DND-41 (cell line): ENCODE results near the gene CCNI2.

Experiments used
- ATAC-seq: fragments of 200-7000 bp; cut with Tn5 transposase; 3 replicates; pipeline ENCODE4 v1.9.1; 2021; ENCODE audit warnings: low read depth; ENCODE audit not compliant: insufficient read depth
- DNase-seq: peaks from one replicate; pipeline ENCODE4 v3.0.0-alpha.2; 2020
- H2AFZ ChIP-seq: 2 replicates; pipeline ENCODE4 v1.6.0; 2012; ENCODE audit warnings: low read depth, low read length
- H3K27ac ChIP-seq: 2 replicates; pipeline ENCODE4 v1.5.1; 2012; ENCODE audit warnings: low read length, inconsistent platforms
- H3K27me3 ChIP-seq: fragments of 200-600 bp; sonication (generic); 2 replicates; pipeline ENCODE4 v1.6.0; 2012; ENCODE audit warnings: low read length, mild to moderate bottlenecking, inconsistent platforms; ENCODE audit not compliant: insufficient read depth, poor library complexity
- H3K36me3 ChIP-seq: 2 replicates; pipeline ENCODE4 v1.5.1; 2012; ENCODE audit warnings: low read length, inconsistent platforms; ENCODE audit not compliant: insufficient read depth
- H3K4me1 ChIP-seq: 2 replicates; pipeline ENCODE4 v1.5.1; 2012; ENCODE audit warnings: mild to moderate bottlenecking, low read length; ENCODE audit not compliant: insufficient read depth
- H3K4me2 ChIP-seq: 2 replicates; pipeline ENCODE4 v1.6.0; 2012; ENCODE audit warnings: mild to moderate bottlenecking, moderate library complexity, low read length, inconsistent platforms; ENCODE audit not compliant: insufficient read depth
- H3K4me3 ChIP-seq, 2 experiments: fragments of 200-600 bp in 1 of 2; shearing (Covaris generic) in 1 of 2; 2 replicates each; pipeline ENCODE4 v1.5.1; 2012 to 2016; ENCODE audit warnings: inconsistent platforms in 2 of 2, low read length in 2 of 2, mild to moderate bottlenecking in 2 of 2, low read depth in 1 of 2, moderate library complexity in 1 of 2
- H3K79me2 ChIP-seq: 2 replicates; pipeline ENCODE4 v1.6.0; 2012; ENCODE audit warnings: low read length, inconsistent platforms; ENCODE audit not compliant: insufficient read depth
- H3K9ac ChIP-seq: 2 replicates; pipeline ENCODE4 v1.6.0; 2012; ENCODE audit warnings: low read depth, mild to moderate bottlenecking, inconsistent platforms, low read length, moderate library complexity
- H3K9me3 ChIP-seq: 2 replicates; pipeline ENCODE4 v1.5.1; 2012; ENCODE audit warnings: low read length, moderate library complexity, mild to moderate bottlenecking, inconsistent platforms; ENCODE audit not compliant: insufficient read depth, severe bottlenecking
- H4K20me1 ChIP-seq: 2 replicates; pipeline ENCODE4 v1.6.0; 2012; ENCODE audit warnings: low read length; ENCODE audit not compliant: insufficient read depth
- EZH2 ChIP-seq: IDR thresholded peaks from 3 replicates; pipeline ENCODE4 v1.6.1; 2012; ENCODE audit warnings: borderline replicate concordance, low read depth, mild to moderate bottlenecking, moderate library complexity, low read length, inconsistent platforms; ENCODE audit not compliant: severe bottlenecking
- TF ChIP-seq, protein P1 (sequence below): IDR thresholded peaks from 2 replicates; pipeline ENCODE4 v1.5.1; 2012; ENCODE audit warnings: borderline replicate concordance, low read length, moderate library complexity, mild to moderate bottlenecking; ENCODE audit not compliant: poor library complexity, severe bottlenecking; ENCODE audit errors: extremely low read depth

Gene CCNI2

DNA sequence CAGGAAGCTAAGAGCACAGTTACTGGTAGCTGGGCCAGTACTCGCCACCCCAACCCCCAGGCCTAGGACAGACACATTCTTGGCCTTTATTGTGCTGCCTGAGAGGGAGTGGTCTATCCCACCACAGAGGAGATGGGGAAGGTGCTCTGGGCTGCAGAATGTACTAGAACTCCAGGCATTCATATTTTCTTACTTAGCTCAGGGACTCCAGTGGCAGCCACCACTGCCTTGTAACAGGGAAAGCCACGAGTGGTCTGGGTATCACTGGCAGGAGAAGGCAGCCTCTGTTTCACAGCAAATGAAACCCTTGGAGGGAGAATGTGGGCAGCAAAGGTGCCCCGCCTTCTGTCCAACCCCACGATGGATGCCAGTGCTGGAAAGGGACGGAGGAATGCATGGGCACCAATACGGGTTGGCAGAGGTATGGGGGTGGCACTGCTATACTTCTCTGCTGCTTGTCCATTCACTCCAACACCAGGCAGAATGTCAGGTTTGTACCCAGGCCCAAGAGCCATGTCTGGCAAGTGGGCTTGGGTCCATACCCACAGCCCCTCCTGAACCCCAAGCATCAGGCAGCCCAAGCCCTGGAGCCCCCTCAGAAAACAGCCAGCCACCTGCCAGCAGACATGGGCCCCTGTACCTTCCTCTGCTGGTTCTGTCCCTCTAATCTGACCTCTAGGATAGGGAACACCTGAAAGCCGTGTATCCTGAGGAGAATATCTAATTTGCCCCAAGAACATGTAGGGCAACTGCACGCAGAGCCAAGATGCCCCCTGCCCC is 25.3 kb downstream of the CCNI2 start:
- ATAC-seq (no peak), DNase-seq (no peak)
- H3K36me3 ChIP-seq = no peaks in the 10 kb centered on the region
- H3K9ac ChIP-seq = no peak overlapping the region
- H3K27me3 ChIP-seq = no peaks in the 10 kb centered on the region
- H3K79me2 ChIP-seq = peaks cover 48% of the 10 kb centered on the region
- peaks cover 42% of the 10 kb centered on the region; the same call in 1 of the 2 replicates for H4K20me1 ChIP-seq
- H3K4me2 ChIP-seq = no peak overlapping the region
- peaks cover 22% of the 10 kb centered on the region for H3K4me1 ChIP-seq
- no peak overlapping the region for H3K4me3 ChIP-seq
- no peak overlapping the region for H3K27ac ChIP-seq
- no peaks in the 10 kb centered on the region for H3K9me3 ChIP-seq
- H2AFZ ChIP-seq = no peak overlapping the region
- TF ChIP-seq EZH2 = no peak
- TF ChIP-seq, protein P1, sequence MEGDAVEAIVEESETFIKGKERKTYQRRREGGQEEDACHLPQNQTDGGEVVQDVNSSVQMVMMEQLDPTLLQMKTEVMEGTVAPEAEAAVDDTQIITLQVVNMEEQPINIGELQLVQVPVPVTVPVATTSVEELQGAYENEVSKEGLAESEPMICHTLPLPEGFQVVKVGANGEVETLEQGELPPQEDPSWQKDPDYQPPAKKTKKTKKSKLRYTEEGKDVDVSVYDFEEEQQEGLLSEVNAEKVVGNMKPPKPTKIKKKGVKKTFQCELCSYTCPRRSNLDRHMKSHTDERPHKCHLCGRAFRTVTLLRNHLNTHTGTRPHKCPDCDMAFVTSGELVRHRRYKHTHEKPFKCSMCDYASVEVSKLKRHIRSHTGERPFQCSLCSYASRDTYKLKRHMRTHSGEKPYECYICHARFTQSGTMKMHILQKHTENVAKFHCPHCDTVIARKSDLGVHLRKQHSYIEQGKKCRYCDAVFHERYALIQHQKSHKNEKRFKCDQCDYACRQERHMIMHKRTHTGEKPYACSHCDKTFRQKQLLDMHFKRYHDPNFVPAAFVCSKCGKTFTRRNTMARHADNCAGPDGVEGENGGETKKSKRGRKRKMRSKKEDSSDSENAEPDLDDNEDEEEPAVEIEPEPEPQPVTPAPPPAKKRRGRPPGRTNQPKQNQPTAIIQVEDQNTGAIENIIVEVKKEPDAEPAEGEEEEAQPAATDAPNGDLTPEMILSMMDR = no peak

DNA sequence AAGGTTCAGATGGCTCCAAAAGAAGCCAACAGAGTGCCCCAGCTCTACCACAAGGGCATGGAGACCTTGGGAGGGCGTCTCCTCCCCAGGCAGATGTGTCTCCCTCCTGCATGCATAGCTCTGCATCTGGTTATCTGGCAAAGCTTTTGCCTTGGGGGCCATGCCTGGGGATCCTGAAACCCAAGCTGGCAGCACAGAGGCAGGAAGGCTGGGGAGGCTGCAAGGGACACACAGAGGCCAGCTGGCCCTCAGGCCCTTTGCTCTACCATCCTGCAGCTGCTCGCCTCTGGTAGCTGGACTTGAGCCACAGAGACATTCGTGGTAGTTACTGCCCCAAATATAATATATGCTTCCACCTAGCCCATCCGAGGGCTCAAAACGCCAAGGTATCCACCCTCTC is 25.9 kb downstream of the CCNI2 start:
- TF ChIP-seq, protein P1 = no peak
- no peak for TF ChIP-seq EZH2

DNA sequence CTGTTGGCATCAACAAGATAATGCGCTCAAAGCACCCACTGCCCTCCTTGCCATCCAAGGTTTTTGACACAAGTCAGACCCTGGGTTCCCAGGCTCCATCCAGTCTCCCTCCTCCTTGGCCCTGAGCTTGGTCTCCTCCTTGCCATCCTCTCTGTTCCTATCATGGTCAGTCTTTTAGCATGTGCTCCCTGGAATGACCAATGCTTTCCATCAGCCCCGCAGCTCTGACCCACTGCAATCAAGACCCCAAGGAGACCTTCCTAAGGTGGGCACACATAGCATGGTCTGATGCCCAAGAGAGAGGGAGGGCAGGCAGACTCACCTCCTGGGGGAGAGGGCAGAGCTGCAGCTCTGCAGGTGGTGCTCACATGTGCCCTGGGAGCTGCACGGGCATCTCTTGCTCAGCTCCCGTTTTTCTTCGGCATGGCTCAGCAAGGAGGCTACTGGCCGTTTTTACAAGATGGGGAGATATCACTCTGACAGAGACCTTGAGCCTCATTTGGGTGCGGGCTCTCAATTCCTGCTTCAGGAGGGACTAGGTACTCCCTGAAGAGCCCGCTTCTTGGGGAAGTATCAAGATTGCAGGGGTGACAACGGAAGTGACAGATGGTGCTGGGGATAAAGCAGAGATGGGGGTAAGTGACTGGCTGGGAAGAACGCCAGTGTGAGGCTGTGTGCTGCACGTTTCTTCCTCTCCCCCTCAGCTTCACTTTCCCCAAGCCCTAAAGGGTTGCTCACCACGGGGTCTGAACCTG is 26.6 kb downstream of the CCNI2 start:
- H3K27me3 ChIP-seq = peaks cover 2% of the 10 kb centered on the region
- H3K9me3 ChIP-seq = no peaks in the 10 kb centered on the region
- ATAC-seq (no peak), DNase-seq (no peak)
- H3K4me2 ChIP-seq = no peak overlapping the region
- no peak overlapping the region for H3K9ac ChIP-seq
- H3K36me3 ChIP-seq = no peaks in the 10 kb centered on the region
- no peak overlapping the region for H3K27ac ChIP-seq
- peaks cover 32% of the 10 kb centered on the region; the same call in 1 of the 2 replicates for H4K20me1 ChIP-seq
- peaks cover 29% of the 10 kb centered on the region for H3K4me1 ChIP-seq
- no peak overlapping the region for H3K4me3 ChIP-seq
- no peak overlapping the region for H2AFZ ChIP-seq
- no peak for TF ChIP-seq EZH2
- TF ChIP-seq, protein P1 = no peak
- peaks cover 38% of the 10 kb centered on the region for H3K79me2 ChIP-seq

More for the DNA sequence above, 25.9 kb downstream of the CCNI2 start:
- H3K9ac ChIP-seq = no peak overlapping the region
- H3K9me3 ChIP-seq = no peaks in the 10 kb centered on the region
- H3K4me1 ChIP-seq = peaks cover 28% of the 10 kb centered on the region
- DNase-seq (no peak), ATAC-seq (no peak)
- no peak overlapping the region for H3K4me2 ChIP-seq
- no peak overlapping the region for H3K27ac ChIP-seq
- H3K4me3 ChIP-seq = no peak overlapping the region
- H2AFZ ChIP-seq = no peak overlapping the region
- no peaks in the 10 kb centered on the region for H3K36me3 ChIP-seq
- H3K27me3 ChIP-seq = peaks cover 2% of the 10 kb centered on the region
- H4K20me1 ChIP-seq = peaks cover 38% of the 10 kb centered on the region; the same call in 1 of the 2 replicates
- H3K79me2 ChIP-seq = peaks cover 44% of the 10 kb centered on the region
